SJCRH30 (cell line): Measurements from ENCODE around the gene RASA3. TPM values are rescaled to one million over a fixed set of nuclear protein-coding genes. Genes with fewer than 3 reads are reported as not detected.

ENCODE experiments used
- DNase-seq, 2 experiments: peaks; one replicate each; pipeline ENCODE4 v3.0.0-alpha.2; 2015 to 2020
- H3K27ac ChIP-seq: fragments of 250-450 bp; sonication (Bioruptor Pico); 2 replicates; pipeline ENCODE4 v1.5.1; 2020; ENCODE audit warnings: mild to moderate bottlenecking, moderate library complexity
- H3K27me3 ChIP-seq: fragments of 250-450 bp; sonication (Bioruptor Pico); 2 replicates; pipeline ENCODE4 v1.5.1; 2020; ENCODE audit warnings: mild to moderate bottlenecking, moderate library complexity
- H3K36me3 ChIP-seq: fragments of 250-450 bp; sonication (Bioruptor Pico); 2 replicates; pipeline ENCODE4 v1.5.1; 2020; ENCODE audit warnings: mild to moderate bottlenecking, moderate library complexity
- H3K4me1 ChIP-seq: fragments of 250-450 bp; sonication (Bioruptor Pico); 2 replicates; pipeline ENCODE4 v1.5.1; 2020; ENCODE audit warnings: mild to moderate bottlenecking, moderate library complexity
- H3K4me3 ChIP-seq: fragments of 250-450 bp; sonication (Bioruptor Pico); 2 replicates; pipeline ENCODE4 v1.5.1; 2020; ENCODE audit warnings: mild to moderate bottlenecking, moderate library complexity
- H3K9me3 ChIP-seq: fragments of 250-450 bp; sonication (Bioruptor Pico); replicated peaks from 2 replicates; pipeline ENCODE4 v1.5.1; 2020; ENCODE audit warnings: mild to moderate bottlenecking, moderate library complexity
- total RNA-seq: library from RNA; depleted of rRNA; stranded (reverse); fragments of >200 nt; shearing (Covaris generic); gene quantifications from 2 replicates; pipeline ENCODE4 v1.2.3, GENCODE V29; 2014

The RASA3 gene
- total RNA-seq, 1 experiment from 2014 or later = 20.5 TPM

DNA sequence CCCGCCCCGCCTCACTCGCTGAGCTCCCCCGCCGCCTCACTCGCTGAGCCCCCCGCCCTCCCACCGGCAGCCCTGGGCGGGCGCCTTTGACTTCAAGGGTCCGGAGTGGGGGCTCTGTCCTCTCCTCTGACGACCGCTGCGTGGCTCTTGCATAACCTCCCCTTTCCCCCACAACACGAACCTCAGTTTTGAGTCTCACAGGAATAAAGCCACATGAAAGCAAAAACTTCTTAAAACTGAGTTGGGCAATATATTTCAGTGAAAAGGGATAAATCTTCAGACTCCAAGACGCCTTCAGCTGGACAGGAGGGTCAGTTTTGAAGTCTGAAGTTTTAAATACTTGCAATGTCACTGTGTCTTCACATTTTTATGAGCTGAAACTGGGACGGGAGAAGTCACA lies 87.9 kb downstream of the RASA3 start:
- DNase-seq = no peak
- no peak overlapping the region for H3K4me3 ChIP-seq
- H3K9me3 ChIP-seq = no peaks in the 10 kb centered on the region
- H3K4me1 ChIP-seq = peaks cover 4% of the 10 kb centered on the region; the same call in 1 of the 2 replicates
- H3K27me3 ChIP-seq = no peaks in the 10 kb centered on the region
- H3K27ac ChIP-seq = no peak overlapping the region
- H3K36me3 ChIP-seq = no peaks in the 10 kb centered on the region

DNA sequence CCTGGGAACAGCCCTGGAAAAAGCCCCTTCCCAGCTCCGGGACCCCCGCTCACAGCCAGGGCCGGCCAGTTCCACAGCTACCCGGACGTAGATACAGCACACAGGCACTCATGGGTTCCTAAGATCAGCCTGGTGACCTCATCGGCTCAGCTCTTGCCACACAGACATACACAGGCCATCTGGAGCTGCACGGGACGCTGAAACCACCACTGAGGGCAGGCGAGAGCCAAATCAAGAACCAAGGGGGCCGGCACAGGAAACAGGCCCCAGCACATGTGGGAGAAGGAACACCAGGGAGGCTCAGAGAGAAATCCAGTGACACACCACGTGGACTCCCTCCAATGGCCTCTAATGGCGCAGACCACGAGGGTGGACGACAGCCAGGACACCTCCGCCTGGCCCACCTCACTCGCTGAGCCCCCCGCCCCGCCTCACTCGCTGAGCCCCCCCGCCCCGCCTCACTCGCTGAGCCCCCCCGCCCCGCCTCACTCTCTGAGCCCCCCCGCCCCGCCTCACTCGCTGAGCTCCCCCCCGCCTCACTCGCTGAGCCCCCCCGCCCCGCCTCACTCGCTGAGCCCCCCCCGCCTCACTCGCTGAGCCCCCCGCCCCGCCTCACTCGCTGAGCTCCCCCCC lies 88.9 kb downstream of the RASA3 start:
- Histone ChIP-seq H3K4me3 (no peak overlapping the region), H3K27ac (no peak overlapping the region)
- peak in 1 of 2 experiments; percentile 39 for DNase-seq

DNA sequence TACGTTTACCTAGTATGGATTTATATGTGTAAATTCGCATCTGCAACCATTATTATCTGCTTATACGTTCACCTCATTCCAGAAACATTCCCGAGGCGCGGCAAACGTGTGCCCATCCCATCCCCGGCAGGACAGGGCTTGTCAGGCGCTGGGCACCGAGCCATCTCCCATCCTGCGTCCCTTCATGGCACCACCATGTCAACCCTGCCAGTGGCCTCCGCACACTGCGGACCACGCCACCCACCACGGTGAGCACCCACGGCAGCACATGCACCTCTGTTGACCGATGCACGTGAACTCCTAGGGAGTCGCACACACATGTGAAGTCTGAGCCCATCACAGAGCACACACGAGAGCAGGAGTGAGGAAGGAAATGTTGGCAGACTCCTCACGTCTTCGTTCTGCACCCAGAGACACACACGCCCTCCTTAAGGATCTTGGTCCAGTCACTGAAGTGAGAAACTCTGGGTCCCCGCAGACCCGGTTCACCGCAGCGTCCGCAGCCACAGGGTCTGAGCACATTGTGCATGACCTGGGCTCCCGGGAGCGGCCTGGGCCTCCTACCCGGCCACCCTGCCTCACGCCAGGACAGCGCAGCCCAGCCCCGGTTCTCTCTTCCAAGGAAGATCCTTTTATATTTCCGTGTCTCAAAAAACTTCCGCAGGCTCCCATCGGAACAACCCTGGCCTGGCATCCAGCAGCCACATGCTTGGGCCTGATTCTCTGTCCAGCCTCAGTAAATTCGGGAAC lies 90.2 kb downstream of the RASA3 start:
- H3K4me3 ChIP-seq = no peak overlapping the region
- H3K4me1 ChIP-seq = peaks cover 14% of the 10 kb centered on the region
- H3K9me3 ChIP-seq = no peaks in the 10 kb centered on the region
- no peaks in the 10 kb centered on the region for H3K27me3 ChIP-seq
- H3K36me3 ChIP-seq = no peaks in the 10 kb centered on the region
- H3K27ac ChIP-seq = no peak overlapping the region
- DNase-seq = no peak

More for the DNA sequence above, 88.9 kb downstream of the RASA3 start:
- no peaks in the 10 kb centered on the region for H3K9me3 ChIP-seq
- no peaks in the 10 kb centered on the region for H3K36me3 ChIP-seq
- H3K27me3 ChIP-seq = no peaks in the 10 kb centered on the region
- H3K4me1 ChIP-seq = peaks cover 9% of the 10 kb centered on the region

DNA sequence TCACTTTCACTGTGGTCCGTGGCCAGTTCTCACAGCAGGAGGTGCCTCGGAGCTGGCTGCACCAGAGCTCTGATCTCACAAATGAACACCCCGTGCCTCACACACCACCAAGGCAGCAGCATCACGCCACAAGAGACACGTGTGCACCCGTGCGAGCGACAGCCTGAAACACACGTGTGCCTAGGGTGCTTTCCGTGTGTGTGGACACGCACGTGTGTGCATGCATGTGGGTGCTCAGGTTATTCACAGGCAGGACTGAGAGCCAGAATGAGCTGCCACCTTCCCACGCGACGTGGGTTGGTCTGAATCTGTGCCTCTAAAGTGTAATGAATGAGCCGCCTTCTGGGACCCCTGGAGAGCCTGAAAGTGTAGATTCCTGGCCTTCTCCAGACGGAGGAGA lies 90.9 kb downstream of the RASA3 start:
- no peak overlapping the region for H3K4me3 ChIP-seq
- no peaks in the 10 kb centered on the region for H3K36me3 ChIP-seq
- H3K9me3 ChIP-seq = no peaks in the 10 kb centered on the region
- peaks cover 21% of the 10 kb centered on the region for H3K4me1 ChIP-seq
- no peak overlapping the region for H3K27ac ChIP-seq
- DNase-seq = no peak
- H3K27me3 ChIP-seq = no peaks in the 10 kb centered on the region

DNA sequence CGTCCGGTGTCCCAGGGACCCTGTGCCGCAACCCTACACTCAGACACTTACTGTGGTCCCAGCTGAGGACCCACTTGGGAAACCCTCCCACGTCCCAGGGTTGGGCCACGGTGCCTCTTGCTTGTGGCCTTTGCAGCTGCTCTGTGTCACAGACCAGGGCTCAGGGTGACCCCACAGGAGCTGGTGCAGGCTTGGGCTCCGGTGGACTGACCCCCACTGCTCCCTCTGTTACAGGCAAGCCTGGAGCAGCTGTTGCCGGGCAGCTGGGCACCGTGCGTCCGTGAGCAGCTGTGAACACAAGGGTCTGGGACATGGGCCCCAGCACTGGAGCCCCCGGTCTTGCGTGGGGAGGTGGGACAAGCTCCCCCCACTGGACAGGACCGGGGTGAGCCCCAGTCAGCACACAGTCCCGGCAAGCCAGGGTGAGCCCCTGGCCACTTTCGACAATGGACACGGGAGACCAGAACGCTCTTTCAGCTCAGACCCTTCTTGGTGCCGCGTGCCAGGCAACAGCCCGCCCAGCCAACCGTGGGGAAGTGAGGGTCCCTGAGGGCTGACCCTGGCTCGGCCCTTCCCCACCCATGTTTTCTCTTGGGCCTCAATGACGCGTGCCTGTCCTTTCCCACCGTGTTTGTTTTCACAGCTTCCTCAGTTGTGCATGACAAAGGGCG lies 92.8 kb downstream of the RASA3 start:
- H3K4me1 ChIP-seq = peaks cover 35% of the 10 kb centered on the region
- H3K27ac ChIP-seq = peak overlapping the region; percentile 65
- DNase-seq = peak; percentile 57 to 66

DNA sequence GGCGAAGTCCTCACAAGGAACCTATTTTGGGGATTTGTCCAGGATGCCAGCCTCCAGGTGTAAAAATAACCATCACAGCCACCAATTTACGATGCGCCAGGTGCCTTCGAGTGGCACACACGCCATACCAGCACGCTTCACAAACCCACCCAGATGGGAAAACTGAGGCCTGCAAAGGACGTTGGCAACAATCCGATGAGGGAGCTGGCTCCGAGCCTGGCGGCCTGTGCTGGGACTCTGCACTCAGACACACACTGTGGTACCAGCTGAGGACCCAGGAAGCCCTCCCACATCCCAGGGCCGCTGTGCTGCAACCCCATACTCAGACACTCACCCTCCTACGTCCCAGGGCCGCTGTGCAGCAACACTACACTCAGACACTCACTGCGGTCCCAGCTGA lies 93.5 kb downstream of the RASA3 start:
- Histone ChIP-seq H3K4me1 (peaks cover 35% of the 10 kb centered on the region), H3K4me3 (no peak overlapping the region), H3K9me3 (no peaks in the 10 kb centered on the region), H3K36me3 (no peaks in the 10 kb centered on the region), H3K27me3 (no peaks in the 10 kb centered on the region), H3K27ac (peak overlapping the region; percentile 65)
- no peak for DNase-seq

More for the DNA sequence above, 92.8 kb downstream of the RASA3 start:
- no peaks in the 10 kb centered on the region for H3K36me3 ChIP-seq
- no peaks in the 10 kb centered on the region for H3K27me3 ChIP-seq
- H3K9me3 ChIP-seq = no peaks in the 10 kb centered on the region
- H3K4me3 ChIP-seq = no peak overlapping the region

DNA sequence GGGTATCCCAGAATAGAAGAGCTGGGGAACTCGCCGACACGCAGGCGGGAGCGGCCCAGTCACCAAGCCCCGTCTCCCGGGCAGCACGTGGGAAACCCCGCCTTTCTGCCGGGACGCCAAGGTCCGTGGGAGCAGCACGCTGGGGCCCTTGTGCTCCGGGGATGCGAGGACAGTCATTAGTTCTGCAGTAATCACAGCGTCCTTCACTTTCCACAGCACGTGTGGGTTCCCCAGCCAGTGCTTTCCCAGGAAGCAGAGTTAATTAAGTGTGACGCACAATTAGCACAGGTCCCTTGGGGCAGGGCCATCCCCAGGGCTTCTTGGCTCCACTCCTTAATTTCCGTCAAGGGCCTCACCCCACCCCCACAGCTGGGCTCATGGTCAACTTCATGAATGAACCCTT lies 94.2 kb downstream of the RASA3 start:
- DNase-seq = peak; percentile 59 to 70
- Histone ChIP-seq H3K36me3 (no peaks in the 10 kb centered on the region), H3K4me1 (peaks cover 35% of the 10 kb centered on the region), H3K27ac (peak overlapping the region; percentile 65), H3K9me3 (no peaks in the 10 kb centered on the region), H3K27me3 (no peaks in the 10 kb centered on the region), H3K4me3 (peak overlapping the region; percentile 38; the same call in 1 of the 2 replicates)

DNA sequence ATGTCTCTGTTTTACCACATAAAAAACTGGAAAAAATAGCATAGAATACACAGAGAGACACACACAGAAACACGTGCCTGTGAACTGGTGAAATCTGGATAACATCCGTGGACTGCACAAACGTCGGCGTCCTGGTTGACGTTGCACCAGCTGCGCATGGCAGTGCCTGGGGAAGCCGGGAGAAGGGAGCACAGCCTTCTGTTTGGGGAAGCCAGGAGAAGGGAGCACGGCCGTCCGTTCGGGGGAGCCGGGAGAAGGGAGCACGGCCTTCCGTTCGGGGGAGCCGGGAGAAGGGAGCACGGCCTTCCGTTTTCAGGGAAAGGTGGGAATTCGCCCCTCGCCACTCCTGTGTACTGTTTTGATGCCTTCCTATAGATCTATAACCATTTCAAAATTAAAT lies 94.7 kb downstream of the RASA3 start:
- Histone ChIP-seq H3K4me1 (peaks cover 35% of the 10 kb centered on the region), H3K36me3 (no peaks in the 10 kb centered on the region), H3K27ac (peak overlapping the region; percentile 65), H3K9me3 (no peaks in the 10 kb centered on the region), H3K27me3 (no peaks in the 10 kb centered on the region), H3K4me3 (peak overlapping the region; percentile 38; the same call in 1 of the 2 replicates)
- DNase-seq = no peak

DNA sequence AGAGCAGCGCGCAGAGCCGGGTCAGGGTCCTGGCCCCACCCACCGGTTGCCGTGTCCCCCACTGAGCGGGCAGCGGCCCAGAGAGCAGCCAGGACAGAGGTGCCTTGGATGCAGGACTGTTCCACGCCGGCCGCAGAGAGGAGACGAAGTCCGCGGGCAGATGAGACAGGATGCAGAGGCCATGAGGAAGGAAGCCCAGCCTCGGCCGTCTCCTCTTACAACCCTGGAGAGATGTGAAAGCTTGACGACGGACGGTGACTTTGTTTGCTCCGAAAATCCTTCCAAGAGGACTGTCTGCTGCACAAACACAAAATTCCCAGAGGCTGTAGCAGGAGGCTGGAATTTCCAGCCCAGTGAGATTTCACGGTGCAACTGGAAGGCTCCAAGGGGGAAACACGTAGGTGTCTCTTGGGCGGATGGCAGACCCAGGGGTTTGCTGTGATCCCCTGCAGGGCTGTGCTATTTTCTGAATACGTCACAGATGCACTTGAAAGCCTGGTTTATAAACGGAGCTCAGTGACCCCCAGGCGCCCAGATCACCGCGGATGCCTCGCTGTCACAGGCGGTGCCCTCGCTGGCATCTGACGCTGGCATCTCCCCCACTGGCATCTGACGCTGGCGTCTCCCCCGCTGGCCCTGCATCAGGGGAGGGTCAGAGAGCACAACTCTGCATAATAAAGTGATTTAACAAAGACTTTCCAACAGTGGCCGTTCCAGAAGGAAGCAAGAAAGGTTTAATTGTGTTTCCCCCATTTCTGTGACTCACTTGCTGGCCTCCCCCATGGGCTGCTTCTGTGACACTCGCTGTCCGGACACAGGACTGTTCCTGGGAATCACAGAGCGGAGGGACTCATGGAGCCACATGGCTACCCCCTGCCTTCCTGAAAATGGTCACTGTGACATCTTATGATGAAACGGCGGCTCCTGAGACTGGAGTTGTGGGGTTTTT lies 96.6 kb downstream of the RASA3 start:
- Histone ChIP-seq H3K27me3 (no peaks in the 10 kb centered on the region), H3K9me3 (no peaks in the 10 kb centered on the region), H3K4me1 (peaks cover 43% of the 10 kb centered on the region), H3K36me3 (no peaks in the 10 kb centered on the region), H3K27ac (peak overlapping the region; percentile 65), H3K4me3 (peak overlapping the region; percentile 38)
- DNase-seq = peak; percentile 65 to 79

DNA sequence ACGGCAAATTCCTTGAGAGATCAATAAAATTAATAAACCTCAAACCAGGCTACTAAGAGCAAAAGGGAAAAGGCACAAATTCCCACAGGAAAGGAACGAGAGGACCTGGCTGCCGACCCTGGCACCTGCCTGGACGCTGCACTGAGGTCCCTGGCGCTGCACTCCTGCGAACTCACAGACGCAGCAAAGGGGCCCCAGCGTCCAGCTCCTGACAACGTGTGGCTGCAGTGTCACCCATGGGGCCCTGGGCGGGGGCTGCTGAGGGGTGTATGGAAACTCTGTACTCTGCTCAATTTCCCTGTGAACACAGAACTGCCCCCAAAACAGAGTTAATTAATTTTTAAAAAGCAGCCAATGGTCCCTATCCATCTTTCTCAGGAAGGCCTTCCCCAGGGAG lies 97.2 kb downstream of the RASA3 start:
- Histone ChIP-seq H3K9me3 (no peaks in the 10 kb centered on the region), H3K27ac (peak overlapping the region; percentile 65), H3K36me3 (no peaks in the 10 kb centered on the region), H3K4me1 (peaks cover 43% of the 10 kb centered on the region), H3K27me3 (no peaks in the 10 kb centered on the region), H3K4me3 (peak overlapping the region; percentile 38)
- DNase-seq = no peak

DNA sequence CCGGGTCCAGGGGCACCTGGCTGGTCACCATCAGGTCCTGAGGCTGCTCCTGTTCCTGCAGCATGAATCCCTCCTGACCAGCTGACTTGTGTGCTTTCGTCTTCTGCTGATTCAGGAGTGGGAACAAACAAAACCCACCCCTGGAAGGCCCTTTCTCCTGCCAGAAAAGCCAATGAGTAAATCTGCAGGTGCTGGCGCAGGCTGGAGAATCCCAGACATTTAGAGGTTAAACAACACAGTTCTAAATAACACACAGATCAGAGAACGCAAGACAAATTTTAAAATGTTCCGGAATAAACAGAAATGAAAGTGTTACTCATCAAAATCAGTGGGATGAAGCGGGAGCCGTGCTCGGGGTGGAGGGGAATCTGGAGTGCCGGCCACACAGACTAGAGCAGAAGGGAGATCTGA lies 97.9 kb downstream of the RASA3 start:
- H3K27ac ChIP-seq = no peak overlapping the region

DNA sequence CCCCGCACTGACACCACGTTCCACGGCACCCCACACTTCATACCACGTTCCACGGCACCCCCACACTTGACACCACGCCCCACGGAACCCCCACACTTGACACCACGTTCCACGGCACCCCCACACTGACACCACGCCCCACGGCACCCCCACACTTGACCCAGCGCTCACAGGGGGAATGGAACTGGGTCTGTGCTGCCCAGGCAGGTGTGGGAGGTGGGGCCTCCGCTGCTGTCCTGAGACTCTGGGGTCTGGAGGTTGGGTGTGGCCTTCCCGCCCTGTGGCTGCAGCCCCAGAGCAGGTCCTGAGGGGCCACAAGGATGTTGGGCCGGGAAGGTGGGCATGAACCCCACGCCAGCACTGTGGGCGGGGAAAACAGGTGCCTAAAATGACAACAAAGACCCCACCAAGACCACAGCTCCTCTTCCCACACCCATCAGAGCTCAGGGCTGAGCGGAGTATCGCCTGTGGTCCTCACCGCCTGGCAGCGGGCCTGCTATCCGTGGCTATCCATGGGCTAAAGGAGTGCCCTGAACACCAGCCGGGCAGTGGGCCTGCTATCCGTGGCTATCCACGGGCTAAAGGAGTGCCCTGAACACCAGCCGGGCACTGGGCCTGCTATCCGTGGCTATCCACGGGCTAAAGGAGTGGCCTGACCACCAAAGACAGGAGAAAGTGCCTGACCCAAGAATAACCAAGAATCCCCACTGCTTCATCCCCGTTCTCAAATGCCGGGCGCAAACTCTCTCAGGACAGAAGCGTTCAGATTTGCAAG lies 98.7 kb downstream of the RASA3 start:
- peaks cover 36% of the 10 kb centered on the region for H3K4me1 ChIP-seq
- no peaks in the 10 kb centered on the region for H3K36me3 ChIP-seq
- no peaks in the 10 kb centered on the region for H3K9me3 ChIP-seq
- no peaks in the 10 kb centered on the region for H3K27me3 ChIP-seq
- H3K4me3 ChIP-seq = no peak overlapping the region
- no peak for DNase-seq
- H3K27ac ChIP-seq = no peak overlapping the region

More for the DNA sequence above, 97.9 kb downstream of the RASA3 start:
- Histone ChIP-seq H3K36me3 (no peaks in the 10 kb centered on the region), H3K27me3 (no peaks in the 10 kb centered on the region), H3K9me3 (no peaks in the 10 kb centered on the region), H3K4me3 (no peak overlapping the region), H3K4me1 (peaks cover 39% of the 10 kb centered on the region)
- no peak for DNase-seq

DNA sequence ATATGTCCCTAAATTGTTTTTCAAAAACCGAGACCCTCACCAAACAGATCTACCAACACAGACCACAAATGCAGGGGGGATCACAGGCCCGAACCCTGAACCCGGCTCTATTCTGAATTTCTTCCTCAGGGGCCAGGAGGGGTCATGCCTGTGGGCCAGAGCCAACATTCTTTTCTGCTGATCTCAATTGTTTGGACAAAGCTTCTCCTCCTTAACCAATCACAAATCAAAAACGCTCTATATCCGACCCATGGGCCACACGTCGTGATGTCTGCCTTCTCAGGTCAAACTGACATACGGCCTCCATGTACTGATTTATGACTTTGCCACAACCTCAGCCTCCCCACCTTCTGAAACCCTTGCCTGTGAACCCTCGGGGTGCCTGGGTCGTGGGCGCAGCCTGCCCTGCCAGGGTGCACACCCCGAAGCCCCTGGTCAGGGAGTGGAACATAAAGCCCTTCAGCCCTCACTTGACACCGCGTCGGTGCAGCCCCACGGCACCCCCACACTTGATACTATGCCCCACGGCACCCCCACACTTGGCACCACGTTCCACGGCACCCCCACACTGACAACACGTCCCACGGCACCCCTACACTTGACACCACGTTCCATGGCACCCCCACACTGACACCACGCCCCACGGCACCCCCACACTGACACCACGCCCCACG lies 100.2 kb downstream of the RASA3 start:
- H3K4me1 ChIP-seq = peaks cover 29% of the 10 kb centered on the region
- H3K36me3 ChIP-seq = peaks cover 5% of the 10 kb centered on the region; the same call in 1 of the 2 replicates
- DNase-seq = peak; percentile 31 to 37
- H3K27ac ChIP-seq = peak overlapping the region; percentile 35; the same call in 1 of the 2 replicates
- H3K9me3 ChIP-seq = no peaks in the 10 kb centered on the region
- H3K4me3 ChIP-seq = no peak overlapping the region
- H3K27me3 ChIP-seq = no peaks in the 10 kb centered on the region
